Ovary (tissue), 3 donors: ENCODE measurements around the gene GAB3.

Source experiments
- CTCF ChIP-seq, 3 donors: fragments of 450-650 bp in 2 of 3; fragments of 200-600 bp in 1 of 3; IDR thresholded peaks; one replicate each; pipeline versions ENCODE4 v1.5.1 to v1.8.0; 2016 to 2022; ENCODE audit warnings: antibody characterized with exemption in 3 of 3, mild to moderate bottlenecking in 1 of 3
- POLR2A ChIP-seq: fragments of 450-650 bp; IDR thresholded peaks from one replicate; pipeline ENCODE4 v1.6.1; 2017; ENCODE audit warnings: antibody characterized with exemption, mild to moderate bottlenecking, moderate library complexity
- donor health status: DM: no; HTN: no; CAD: no.

- no peak for TF ChIP-seq POLR2A
- no peak for TF ChIP-seq CTCF (IDR thresholded peaks at IDR 0.05)
Measured at GRCh38 chrX:154727418-154727817, 23.5 kb downstream of the GAB3 start.
